NCI-H446 (cell line): ENCODE results near the gene COQ10B.
"Not testable (repeated sequence)": the region's sequence is repeated elsewhere in the genome, so short reads cannot be mapped to it uniquely, and the experiment has no call there.

Experiments
- DNase-seq, 2 experiments: peaks; one replicate each; lab custom pipeline; 2025; lab: John Stamatoyannopoulos, UW

COQ10B gene

GRCh38 chr2:197450935-197451358 is 2.4 kb upstream of the COQ10B start:
- DNase-seq, result not testable (repeated sequence)

DNA sequence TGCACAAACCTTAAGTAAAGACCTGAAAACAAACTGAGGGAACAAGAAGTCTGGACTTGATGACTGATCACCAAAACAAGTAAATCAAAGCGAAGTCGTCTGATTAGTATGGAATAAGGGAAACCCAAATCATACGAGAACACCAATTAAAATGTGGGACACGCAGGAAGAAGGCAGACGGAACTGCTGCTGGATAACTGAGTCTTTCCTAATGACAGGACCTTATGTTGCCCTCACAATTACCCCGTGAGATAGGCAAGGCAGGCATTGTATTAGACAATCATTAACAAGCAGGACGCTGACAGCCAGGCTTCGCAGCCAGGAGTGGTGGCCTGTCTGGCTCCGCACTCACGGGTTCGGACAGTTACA is 614 bp upstream of the COQ10B start:
- no peak for DNase-seq

DNA sequence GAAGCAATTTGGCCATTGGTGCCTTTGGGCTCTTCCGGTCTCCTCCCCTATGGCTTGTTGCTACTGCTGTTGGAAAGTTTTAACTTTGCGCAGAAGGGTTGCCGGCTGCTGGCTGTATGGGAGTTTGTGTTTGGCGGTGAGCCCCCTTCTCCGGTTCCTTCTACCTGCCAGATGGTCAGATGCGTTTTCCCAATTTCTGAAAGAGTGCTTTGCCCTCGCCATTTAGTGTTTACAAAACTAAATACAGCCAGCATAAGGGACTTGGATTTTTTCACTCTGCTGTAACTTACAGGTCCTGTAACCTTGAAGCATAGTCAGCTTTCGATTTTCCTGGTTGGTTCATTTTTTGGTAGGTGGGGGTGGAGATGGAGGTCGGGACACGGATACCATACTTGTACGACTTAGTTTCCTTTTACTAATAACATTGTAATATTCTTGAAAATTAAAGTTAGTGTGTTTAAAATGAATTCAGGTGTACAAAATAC is 604 bp downstream of the COQ10B start:
- no peak for DNase-seq

GRCh38 chr2:197454923-197455322 is 1.6 kb downstream of the COQ10B start:
- DNase-seq, result no peak

DNA sequence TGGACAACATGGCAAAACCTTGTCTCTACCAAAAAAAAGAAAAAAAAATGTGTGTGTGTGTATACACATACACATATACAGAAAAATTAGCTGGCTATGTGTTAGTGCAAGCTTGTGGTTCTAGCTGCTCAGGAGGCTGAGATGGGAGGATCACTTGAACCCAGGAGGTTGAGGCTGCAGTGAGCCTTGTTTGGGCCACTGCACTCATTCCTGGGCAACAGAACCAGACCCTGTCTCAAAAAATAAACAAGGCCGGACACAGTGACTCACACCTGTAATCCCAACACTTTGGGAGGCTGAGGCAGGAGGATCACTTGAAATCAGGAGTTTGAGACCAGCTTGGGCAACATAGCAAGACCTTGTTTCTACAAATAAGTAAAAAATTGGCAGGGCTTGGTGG is 2.1 kb downstream of the COQ10B start:
- no peak for DNase-seq

- no peak for DNase-seq
These were observed 7.3 kb downstream of the COQ10B start for GRCh38 chr2:197460649-197461048.

- no peak for DNase-seq
These were observed 7.7 kb downstream of the COQ10B start for GRCh38 chr2:197461057-197461456.

DNA sequence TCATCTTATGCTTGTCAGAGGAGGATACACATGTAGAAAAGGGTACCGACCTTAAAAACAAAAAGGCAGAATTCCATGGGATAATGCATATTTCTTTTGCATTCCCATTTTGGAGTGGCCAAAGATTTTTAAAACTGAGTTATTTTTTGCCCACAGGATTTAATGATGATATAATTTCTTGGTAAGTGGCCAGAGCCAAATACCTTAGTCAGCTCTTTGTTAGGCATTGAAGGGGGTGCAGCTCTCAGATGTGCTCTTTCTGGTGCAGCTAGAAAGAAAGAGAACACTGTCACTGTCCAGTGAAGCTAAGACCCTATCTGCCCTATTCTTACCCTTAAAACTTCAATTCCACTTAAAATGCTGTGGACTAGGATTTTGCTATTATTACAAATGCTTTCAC is 10.8 kb downstream of the COQ10B start:
- no peak for DNase-seq

DNA sequence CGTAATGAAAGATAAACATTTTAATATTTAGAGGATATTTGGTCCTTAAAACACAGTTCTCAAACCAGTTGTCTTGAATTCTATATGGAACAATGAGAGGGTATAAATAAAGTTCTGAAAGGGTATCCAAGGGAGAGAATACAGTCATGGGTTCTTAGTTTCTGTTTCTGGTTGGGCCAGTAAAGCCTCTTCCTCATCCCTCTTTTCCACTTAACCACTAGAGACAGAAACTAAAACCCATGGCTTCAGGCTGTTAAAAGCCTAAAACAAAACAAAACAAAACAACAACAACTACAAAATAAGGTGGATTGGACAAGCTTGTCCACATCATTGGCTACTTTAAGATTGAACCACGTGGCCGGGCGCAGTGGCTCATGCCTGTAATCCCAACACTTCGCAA is 18.8 kb downstream of the COQ10B start:
- DNase-seq, result no peak

GRCh38 chr2:197477797-197478196 is 24.4 kb downstream of the COQ10B start:
- DNase-seq, result no peak

DNA sequence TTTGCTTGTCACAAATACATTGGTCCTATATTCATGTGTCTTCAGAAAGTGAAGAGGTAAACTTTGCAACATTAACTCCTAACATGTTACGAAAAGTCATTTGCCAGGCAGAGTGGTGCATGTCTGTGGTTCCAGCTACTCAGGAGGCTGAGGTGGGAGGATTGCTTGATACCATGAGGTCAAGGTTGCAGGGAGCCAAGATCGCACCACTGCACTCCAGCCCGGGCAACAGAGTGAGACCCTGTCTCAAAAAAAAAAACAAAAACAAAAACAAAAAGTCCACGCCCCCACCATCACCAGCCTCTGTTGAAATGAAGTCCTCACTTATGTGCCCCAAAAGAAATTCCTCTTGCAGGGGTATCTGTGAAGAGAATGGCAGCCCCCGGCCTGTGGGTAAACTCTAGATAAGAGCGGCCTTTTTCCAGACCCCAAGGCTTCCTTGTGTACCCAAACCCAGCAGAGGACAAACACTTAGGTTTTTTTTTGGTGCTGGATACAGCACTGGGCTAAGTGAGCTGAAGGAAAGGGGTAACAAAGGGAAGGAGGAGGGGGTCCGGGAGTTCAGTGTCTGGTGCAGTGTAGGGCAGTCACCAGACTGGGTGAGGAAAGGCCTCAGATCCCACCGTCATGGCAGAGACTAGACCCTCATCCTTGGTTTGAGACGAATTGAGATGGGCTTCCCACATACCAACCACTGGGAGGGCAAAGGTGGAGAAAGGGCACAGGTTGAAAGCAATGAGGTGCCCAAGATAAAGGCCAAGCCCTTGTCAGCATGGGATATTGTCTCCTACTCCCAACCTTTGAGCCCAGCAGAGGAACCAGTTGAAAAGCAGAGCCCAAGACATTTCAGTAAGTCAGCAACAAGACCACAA is 27.0 kb downstream of the COQ10B start:
- no peak for DNase-seq

DNA sequence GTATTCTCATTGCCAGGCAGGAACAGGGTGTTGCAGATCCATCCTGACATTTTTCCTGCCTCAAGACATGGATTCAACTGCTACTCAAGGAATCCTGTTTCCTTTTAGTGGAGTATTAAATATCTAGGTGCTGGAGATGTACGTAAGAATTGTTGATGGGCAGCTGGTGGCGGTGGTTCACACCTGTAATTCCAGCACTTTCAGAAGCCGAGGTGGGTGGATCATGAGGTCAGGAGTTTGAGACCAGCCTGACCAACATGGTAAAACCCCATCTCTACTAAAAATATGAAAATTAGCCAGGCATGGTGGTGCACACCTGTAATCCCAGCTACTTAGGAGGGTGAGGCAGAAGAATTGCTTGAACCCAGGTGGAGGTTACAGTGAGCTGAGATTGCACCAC is 30.9 kb downstream of the COQ10B start:
- not testable (repeated sequence) for DNase-seq

GRCh38 chr2:197486175-197486574 is 32.8 kb downstream of the COQ10B start:
- no peak for DNase-seq

- no peak for DNase-seq
These were observed 34.0 kb downstream of the COQ10B start for GRCh38 chr2:197487385-197487784.

DNA sequence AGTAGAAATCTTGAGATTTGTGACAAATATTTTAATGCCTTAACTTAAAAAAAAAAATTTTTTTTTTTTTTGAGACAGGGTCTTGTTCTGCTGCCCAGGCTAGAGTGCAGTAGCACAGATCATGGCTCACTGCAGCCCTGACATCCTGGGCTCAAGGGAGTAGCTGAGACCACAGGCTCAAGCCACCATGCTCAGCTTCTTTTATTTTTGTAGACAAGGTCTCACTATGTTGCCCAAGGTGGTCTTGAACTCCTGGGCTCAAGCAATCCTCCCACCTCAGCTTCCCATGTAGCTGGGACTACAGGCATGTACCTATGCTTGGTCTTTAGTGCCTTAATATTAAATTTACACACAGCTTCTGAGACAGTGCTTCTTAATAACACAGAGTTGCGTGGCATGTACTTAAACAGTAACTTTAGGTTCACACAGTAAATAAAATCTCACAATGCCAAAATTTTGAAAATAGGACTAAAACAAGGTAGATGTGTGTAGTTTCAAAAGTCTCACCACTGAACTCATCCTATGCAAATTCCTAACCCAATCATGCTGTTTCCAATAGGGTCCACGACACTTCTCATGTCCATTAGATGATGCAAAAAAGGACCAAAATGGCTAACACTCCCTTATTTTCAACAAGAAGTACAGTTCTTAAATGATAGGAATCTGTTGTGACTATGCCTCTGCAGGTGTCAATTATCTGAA is 42.2 kb downstream of the COQ10B start:
- no peak for DNase-seq

- DNase-seq, result no peak
These were observed 43.3 kb downstream of the COQ10B start for GRCh38 chr2:197496695-197497094.

DNA sequence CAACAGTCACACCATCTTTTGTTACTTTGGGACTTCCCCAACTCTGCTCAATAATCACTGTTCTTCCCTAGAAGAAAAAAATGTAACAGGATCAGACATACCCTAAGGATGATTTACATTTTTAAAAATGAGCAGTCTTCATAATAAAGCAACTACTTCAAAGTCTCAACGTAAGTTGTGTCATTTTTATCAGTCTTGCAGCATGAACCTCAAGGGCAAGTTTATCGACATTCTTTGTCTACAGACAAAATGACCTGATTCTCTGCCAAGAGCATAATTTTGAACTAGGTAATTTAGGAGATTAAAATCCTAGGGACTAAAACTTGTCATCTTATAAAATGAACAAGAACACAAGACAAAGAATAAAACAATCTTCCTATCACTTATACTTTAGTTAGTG is 44.0 kb downstream of the COQ10B start:
- DNase-seq, result no peak

GRCh38 chr2:197498235-197498936 is 45.0 kb downstream of the COQ10B start:
- DNase-seq, result no peak

DNA sequence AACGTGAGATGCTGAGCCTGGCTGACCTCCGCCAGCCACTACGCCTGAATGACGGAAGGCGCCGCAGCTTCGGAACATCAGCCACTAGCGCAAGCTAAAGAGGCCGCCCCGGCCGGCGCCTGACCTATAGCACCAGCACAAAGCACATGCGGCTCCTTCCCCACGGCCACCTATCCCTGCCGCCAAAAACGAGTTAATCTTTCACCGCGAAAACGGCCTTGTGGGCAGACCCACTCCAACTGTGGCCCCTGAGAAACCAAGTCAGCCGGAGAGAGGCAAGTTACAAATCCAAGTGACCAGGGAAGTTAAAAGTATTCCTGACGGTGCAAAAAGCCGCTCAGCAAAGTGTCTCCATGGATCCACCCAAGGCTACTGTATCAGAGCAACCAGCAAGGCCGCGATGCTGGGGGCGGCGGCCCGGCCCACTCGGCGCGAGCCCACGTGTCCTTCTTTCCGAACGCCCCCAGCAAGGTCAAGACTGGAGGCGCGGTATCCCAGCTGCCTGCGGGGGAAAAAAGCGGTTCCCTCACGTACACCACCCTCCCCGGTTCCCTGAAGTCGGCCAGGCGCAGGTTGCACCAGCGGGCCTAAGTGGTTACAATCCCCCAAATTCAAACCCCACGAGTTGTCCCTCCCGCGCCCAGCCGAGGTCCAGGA is 45.7 kb downstream of the COQ10B start:
- peak in 1 of 2 experiments; percentile 52 for DNase-seq

DNA sequence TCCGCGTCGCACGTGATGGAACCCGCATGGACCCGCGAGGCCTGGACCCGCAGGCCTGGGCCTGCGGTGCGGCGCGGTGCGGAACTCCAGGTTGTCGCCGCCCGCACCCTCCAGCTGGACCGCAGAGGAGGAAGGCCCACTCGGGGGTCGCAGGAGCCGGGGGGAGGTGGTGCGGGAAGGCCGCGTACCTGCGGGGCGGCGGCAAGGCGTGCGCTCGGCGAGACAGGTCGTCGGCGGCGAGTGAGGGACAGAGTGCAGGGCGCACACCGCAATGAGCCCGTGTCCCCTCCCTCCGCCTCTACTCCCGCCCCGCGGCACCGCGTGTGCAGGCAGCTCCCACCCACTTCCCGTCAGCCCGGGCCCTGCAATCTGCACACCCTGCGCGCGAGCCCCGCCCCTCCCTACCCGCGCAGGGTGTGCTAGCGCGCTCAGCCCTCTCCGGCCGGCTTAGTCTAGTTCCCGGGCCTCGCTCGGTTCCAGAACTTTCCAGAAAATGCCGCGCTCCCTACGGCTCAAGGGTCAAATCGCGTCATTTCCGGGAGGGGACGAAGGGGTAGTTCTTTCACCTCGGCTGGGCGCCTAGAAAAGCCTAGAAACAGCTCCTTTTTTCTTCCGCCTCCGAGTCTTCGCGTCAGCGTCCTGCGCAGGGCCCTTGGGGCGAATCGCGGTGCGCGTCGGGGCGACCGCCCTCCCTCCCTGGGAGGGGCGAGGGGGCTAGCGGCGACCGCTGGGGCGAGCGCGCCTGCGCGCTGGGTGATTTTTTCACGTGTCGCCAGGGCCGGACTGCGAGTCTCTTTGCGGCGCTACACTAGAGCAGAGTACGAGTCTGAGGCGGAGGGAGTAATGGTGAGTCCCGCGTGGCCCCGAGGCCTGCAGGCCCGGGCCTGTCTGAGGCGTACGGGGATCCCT is 46.5 kb downstream of the COQ10B start, which contains the start of the genes HSPD1 and HSPE1:
TSS of gene HSPD1 (minus strand) at position 247 of the 909 bp plus-strand sequence. CDS start 992 bp downstream, outside the sequence.
TSS of gene HSPE1 (plus strand) at position 786 of the 909 bp plus-strand sequence. CDS start at position 844, 58 bp downstream.
- peak; percentile 99 for DNase-seq
